Liver (tissue), 9 donors: ENCODE data around the gene LCA5. TPM values are rescaled to one million over a fixed set of nuclear protein-coding genes. Genes with fewer than 3 reads are reported as not detected.

Source experiments
- DNase-seq: peaks from one replicate; pipeline ENCODE4 v3.0.0-alpha.2; 2017; ENCODE audit warnings: low spot score
- H3K27ac ChIP-seq, 2 donors: one replicate each; pipeline ENCODE4 v1.7.0; 2013; ENCODE audit warnings: inconsistent platforms in 2 of 2, low read length in 2 of 2, control low read depth in 1 of 2, low read depth in 1 of 2, mild to moderate bottlenecking in 1 of 2
- H3K27me3 ChIP-seq, 4 donors: one replicate each; pipeline versions ENCODE4 v1.6.1 to v1.7.0; 2013; ENCODE audit warnings: low read length in 3 of 4, inconsistent platforms in 1 of 4, mild to moderate bottlenecking in 1 of 4, moderate library complexity in 1 of 4; ENCODE audit not compliant: control insufficient read depth in 4 of 4, insufficient read depth in 4 of 4
- H3K36me3 ChIP-seq, 4 donors: one replicate each; pipeline versions ENCODE4 v1.6.1 to v1.7.0; 2013; ENCODE audit warnings: low read length in 3 of 4, mild to moderate bottlenecking in 3 of 4, low read depth in 1 of 4, moderate library complexity in 1 of 4; ENCODE audit not compliant: control insufficient read depth in 4 of 4, insufficient read depth in 3 of 4
- H3K4me1 ChIP-seq, 4 donors: one replicate each; pipeline versions ENCODE4 v1.6.1 to v1.7.0; 2013; ENCODE audit warnings: low read length in 3 of 4, mild to moderate bottlenecking in 3 of 4, moderate library complexity in 1 of 4; ENCODE audit not compliant: control insufficient read depth in 4 of 4, insufficient read depth in 4 of 4
- H3K4me3 ChIP-seq, 3 donors: one replicate each; pipeline versions ENCODE4 v1.6.1 to v1.7.0; 2013; ENCODE audit warnings: low read length in 3 of 3, control low read depth in 1 of 3, low read depth in 1 of 3, mild to moderate bottlenecking in 1 of 3
- H3K9ac ChIP-seq, 2 donors: one replicate each; pipeline ENCODE4 v1.7.0; 2013; ENCODE audit warnings: low read length in 2 of 2, mild to moderate bottlenecking in 2 of 2, moderate library complexity in 2 of 2, control low read depth in 1 of 2, low read depth in 1 of 2
- H3K9me3 ChIP-seq, 4 donors: one replicate each; pipeline versions ENCODE4 v1.6.1 to v1.7.0; 2013; ENCODE audit warnings: low read length in 3 of 4; ENCODE audit not compliant: control insufficient read depth in 4 of 4
- EGR1 ChIP-seq, 2 donors: IDR thresholded peaks; 2 replicates each; pipeline ENCODE4 v1.6.1; 2016 to 2018; ENCODE audit warnings: antibody characterized with exemption in 2 of 2, low read depth in 2 of 2
- FOXA1 ChIP-seq: IDR thresholded peaks from 2 replicates; pipeline ENCODE4 v1.6.1; 2016; ENCODE audit warnings: antibody characterized with exemption
- FOXA2 ChIP-seq: IDR thresholded peaks from 2 replicates; pipeline ENCODE4 v1.6.1; 2016; ENCODE audit warnings: antibody characterized with exemption
- HNF4A ChIP-seq, 2 donors: conservative IDR thresholded peaks; 2 replicates each; pipeline ENCODE4 v1.6.1; 2016; ENCODE audit warnings: antibody characterized with exemption in 2 of 2, mild to moderate bottlenecking in 2 of 2
- HNF4G ChIP-seq: IDR thresholded peaks from 2 replicates; pipeline ENCODE4 v1.6.1; 2016; ENCODE audit warnings: antibody characterized with exemption
- JUND ChIP-seq, 2 donors: IDR thresholded peaks; 2 replicates each; pipeline ENCODE4 v1.6.1; 2016; ENCODE audit warnings: antibody characterized with exemption in 2 of 2
- NR2F2 ChIP-seq: IDR thresholded peaks from 2 replicates; pipeline ENCODE4 v1.6.1; 2016; ENCODE audit warnings: antibody characterized with exemption
- RAD21 ChIP-seq, 2 donors: IDR thresholded peaks; 2 replicates each; pipeline ENCODE4 v1.6.1; 2016; ENCODE audit warnings: antibody characterized with exemption in 2 of 2, mild to moderate bottlenecking in 2 of 2
- RXRA ChIP-seq, 2 donors: IDR thresholded peaks; 2 replicates each; pipeline ENCODE4 v1.6.1; 2017 to 2018; ENCODE audit warnings: antibody characterized with exemption in 2 of 2, mild to moderate bottlenecking in 1 of 2
- SP1 ChIP-seq: IDR thresholded peaks from 2 replicates; pipeline ENCODE4 v1.6.1; 2018; ENCODE audit warnings: antibody characterized with exemption, mild to moderate bottlenecking
- TAF1 ChIP-seq: conservative IDR thresholded peaks from 2 replicates; pipeline ENCODE4 v1.6.1; 2016; ENCODE audit warnings: antibody characterized with exemption, mild to moderate bottlenecking
- YY1 ChIP-seq: IDR thresholded peaks from 2 replicates; pipeline ENCODE4 v1.6.1; 2016; ENCODE audit warnings: antibody characterized with exemption, mild to moderate bottlenecking
- WGBS: extraction: QIAGEN DNeasy Blood & Tissue Kit; methylation state at CpG from one replicate; pipeline ENCODE4 v1.1.7; 2013; 5-methylcytosine and 5-hydroxymethylcytosine counted together
- polyA plus RNA-seq, 2 donors: library from polyadenylated mRNA; stranded (reverse) in 1 of 2; unstranded in 1 of 2; fragments of 200-250 nt in 1 of 2; fragments of >200 nt in 1 of 2; fragmentation: Nextera tagmentation in 1 of 2; extraction: Ambion mirVana in 1 of 2; gene quantifications; one replicate each; pipeline versions ENCODE4 v1.2.1 to v1.2.3, GENCODE V29; 2013 to 2015
- total RNA-seq, 2 donors: library from RNA; depleted of rRNA; stranded (reverse); fragments of >200 nt; gene quantifications; one replicate each; pipeline ENCODE4 v1.2.3, GENCODE V29; 2014
- TF ChIP-seq, protein P1 (sequence below): IDR thresholded peaks from 2 replicates; pipeline ENCODE4 v1.6.1; 2016; ENCODE audit warnings: antibody characterized with exemption
- TF ChIP-seq, protein P2 (sequence below): fragments of 150-350 bp; IDR thresholded peaks from 2 replicates; pipeline ENCODE4 v1.5.1; 2017; ENCODE audit warnings: improper control_type of control experiment, low read depth, low read length; ENCODE audit not compliant: missing input control
- TF ChIP-seq, protein P3 (sequence below): IDR thresholded peaks from 2 replicates; pipeline ENCODE4 v1.6.1; 2016; ENCODE audit warnings: antibody characterized with exemption, mild to moderate bottlenecking
- TF ChIP-seq, protein P4 (sequence below): IDR thresholded peaks from 2 replicates; pipeline ENCODE4 v1.6.1; 2016; ENCODE audit warnings: antibody characterized with exemption
- TF ChIP-seq, protein P5 (sequence below): IDR thresholded peaks from 2 replicates; pipeline ENCODE4 v1.6.1; 2016; ENCODE audit warnings: antibody characterized with exemption
- donor health status: healthy.
- donor health status: healthy.
- donor health status: healthy.
- donor health status: healthy.
- donor health status: healthy.

The LCA5 gene
- total and polyA plus RNA-seq, 4 donors = 0.39 to 1.8 (median 0.65) TPM

DNA sequence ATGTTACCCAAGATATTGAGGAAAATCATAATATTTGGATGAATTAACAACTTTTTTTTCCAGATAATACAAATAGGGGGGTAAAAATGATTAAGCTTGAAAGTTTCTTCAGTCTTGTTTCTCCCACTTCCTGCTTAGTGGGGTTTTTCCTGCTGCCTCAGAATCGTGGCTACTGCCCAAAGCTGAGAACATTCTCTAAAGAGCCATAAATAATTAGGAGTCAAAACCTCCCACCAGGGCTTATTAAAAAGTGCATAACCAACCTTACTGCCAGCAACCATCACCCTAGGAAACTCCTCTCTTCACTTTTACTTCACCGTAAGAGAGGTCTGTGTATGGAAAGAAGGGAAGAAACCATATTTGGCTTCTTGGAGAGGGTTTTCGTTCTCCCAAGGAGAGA lies 9.0 kb upstream of the LCA5 start (continued):
- TF ChIP-seq, protein P1, sequence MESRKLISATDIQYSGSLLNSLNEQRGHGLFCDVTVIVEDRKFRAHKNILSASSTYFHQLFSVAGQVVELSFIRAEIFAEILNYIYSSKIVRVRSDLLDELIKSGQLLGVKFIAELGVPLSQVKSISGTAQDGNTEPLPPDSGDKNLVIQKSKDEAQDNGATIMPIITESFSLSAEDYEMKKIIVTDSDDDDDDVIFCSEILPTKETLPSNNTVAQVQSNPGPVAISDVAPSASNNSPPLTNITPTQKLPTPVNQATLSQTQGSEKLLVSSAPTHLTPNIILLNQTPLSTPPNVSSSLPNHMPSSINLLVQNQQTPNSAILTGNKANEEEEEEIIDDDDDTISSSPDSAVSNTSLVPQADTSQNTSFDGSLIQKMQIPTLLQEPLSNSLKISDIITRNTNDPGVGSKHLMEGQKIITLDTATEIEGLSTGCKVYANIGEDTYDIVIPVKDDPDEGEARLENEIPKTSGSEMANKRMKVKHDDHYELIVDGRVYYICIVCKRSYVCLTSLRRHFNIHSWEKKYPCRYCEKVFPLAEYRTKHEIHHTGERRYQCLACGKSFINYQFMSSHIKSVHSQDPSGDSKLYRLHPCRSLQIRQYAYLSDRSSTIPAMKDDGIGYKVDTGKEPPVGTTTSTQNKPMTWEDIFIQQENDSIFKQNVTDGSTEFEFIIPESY = no peak
- no peak for TF ChIP-seq RAD21 (IDR thresholded peaks at IDR 0.05)
- TF ChIP-seq FOXA2 = no peak
- TF ChIP-seq, protein P2, sequence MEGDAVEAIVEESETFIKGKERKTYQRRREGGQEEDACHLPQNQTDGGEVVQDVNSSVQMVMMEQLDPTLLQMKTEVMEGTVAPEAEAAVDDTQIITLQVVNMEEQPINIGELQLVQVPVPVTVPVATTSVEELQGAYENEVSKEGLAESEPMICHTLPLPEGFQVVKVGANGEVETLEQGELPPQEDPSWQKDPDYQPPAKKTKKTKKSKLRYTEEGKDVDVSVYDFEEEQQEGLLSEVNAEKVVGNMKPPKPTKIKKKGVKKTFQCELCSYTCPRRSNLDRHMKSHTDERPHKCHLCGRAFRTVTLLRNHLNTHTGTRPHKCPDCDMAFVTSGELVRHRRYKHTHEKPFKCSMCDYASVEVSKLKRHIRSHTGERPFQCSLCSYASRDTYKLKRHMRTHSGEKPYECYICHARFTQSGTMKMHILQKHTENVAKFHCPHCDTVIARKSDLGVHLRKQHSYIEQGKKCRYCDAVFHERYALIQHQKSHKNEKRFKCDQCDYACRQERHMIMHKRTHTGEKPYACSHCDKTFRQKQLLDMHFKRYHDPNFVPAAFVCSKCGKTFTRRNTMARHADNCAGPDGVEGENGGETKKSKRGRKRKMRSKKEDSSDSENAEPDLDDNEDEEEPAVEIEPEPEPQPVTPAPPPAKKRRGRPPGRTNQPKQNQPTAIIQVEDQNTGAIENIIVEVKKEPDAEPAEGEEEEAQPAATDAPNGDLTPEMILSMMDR = no peak
- TF ChIP-seq YY1 = no peak

DNA sequence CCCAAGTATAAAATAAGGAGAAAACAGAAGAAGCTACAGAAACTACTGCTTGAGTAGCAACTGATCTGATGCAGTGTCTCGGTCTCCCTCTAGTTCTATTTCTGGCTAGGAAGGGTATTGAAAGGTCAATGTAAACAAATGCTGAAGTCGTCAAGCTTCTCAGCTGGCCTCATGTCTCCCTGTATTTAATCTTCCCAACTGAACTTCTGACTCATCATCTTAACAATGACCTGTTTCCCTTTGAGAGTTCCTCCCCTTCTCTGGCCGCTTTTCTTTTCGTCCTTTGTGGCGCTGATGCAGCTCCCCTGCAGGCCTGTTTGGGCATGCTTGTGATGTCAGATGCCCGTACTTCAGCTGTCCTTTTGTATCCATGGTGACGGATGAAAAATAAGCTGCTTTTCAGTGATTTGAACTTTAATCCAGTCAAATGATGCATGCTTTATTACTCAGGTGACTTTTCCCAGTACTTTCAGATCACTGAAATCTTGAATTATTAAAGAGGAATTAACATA lies 7.8 kb upstream of the LCA5 start:
- no peak for DNase-seq

More for the DNA sequence above, 7.8 kb upstream of the LCA5 start:
- Histone ChIP-seq H3K9me3 (no peaks in the 10 kb centered on the region), H3K27me3 (no peaks in the 10 kb centered on the region), H3K36me3 (no peaks in the 10 kb centered on the region), H3K4me3 (no peak overlapping the region), H3K4me1 (no peaks in the 10 kb centered on the region), H3K27ac (peak overlapping the region in 1 of 2 donors; percentile 43), H3K9ac (no peak overlapping the region)
- TF ChIP-seq JUND (IDR thresholded peaks at IDR 0.05) = peak in 1 of 2 donors; percentile 68
- TF ChIP-seq RXRA (IDR thresholded peaks at IDR 0.05) = peak; percentile 46 to 64
- TF ChIP-seq RAD21 (IDR thresholded peaks at IDR 0.05) = peak; percentile 27 to 54
- TF ChIP-seq SP1 = peak; percentile 17
- TF ChIP-seq, protein P3, sequence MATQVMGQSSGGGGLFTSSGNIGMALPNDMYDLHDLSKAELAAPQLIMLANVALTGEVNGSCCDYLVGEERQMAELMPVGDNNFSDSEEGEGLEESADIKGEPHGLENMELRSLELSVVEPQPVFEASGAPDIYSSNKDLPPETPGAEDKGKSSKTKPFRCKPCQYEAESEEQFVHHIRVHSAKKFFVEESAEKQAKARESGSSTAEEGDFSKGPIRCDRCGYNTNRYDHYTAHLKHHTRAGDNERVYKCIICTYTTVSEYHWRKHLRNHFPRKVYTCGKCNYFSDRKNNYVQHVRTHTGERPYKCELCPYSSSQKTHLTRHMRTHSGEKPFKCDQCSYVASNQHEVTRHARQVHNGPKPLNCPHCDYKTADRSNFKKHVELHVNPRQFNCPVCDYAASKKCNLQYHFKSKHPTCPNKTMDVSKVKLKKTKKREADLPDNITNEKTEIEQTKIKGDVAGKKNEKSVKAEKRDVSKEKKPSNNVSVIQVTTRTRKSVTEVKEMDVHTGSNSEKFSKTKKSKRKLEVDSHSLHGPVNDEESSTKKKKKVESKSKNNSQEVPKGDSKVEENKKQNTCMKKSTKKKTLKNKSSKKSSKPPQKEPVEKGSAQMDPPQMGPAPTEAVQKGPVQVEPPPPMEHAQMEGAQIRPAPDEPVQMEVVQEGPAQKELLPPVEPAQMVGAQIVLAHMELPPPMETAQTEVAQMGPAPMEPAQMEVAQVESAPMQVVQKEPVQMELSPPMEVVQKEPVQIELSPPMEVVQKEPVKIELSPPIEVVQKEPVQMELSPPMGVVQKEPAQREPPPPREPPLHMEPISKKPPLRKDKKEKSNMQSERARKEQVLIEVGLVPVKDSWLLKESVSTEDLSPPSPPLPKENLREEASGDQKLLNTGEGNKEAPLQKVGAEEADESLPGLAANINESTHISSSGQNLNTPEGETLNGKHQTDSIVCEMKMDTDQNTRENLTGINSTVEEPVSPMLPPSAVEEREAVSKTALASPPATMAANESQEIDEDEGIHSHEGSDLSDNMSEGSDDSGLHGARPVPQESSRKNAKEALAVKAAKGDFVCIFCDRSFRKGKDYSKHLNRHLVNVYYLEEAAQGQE = no peak
- TF ChIP-seq, protein P4, sequence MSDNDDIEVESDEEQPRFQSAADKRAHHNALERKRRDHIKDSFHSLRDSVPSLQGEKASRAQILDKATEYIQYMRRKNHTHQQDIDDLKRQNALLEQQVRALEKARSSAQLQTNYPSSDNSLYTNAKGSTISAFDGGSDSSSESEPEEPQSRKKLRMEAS = no peak
- TF ChIP-seq, protein P5, sequence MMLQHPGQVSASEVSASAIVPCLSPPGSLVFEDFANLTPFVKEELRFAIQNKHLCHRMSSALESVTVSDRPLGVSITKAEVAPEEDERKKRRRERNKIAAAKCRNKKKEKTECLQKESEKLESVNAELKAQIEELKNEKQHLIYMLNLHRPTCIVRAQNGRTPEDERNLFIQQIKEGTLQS = no peak
- TF ChIP-seq FOXA1 = no peak
- TF ChIP-seq TAF1 = no peak
- no peak for TF ChIP-seq EGR1 (IDR thresholded peaks at IDR 0.05; ENCODE audit: low read depth in 2 of 2)
- TF ChIP-seq, protein P2 = peak; percentile 22
- no peak for TF ChIP-seq HNF4A (conservative IDR thresholded peaks at IDR 0.05)
- TF ChIP-seq FOXA2 = no peak
- TF ChIP-seq NR2F2 = peak; percentile 47
- TF ChIP-seq YY1 = peak; percentile 26
- TF ChIP-seq HNF4G = no peak
- 54% methylated on average over 7 of the region's 7 CpGs for WGBS
